Stomach smooth muscle (tissue), 2 donors: Measurements from ENCODE around the gene ZWILCH.

ENCODE experiments used
- H3K27ac ChIP-seq: one replicate; pipeline ENCODE4 v1.7.0; 2013; ENCODE audit warnings: mild to moderate bottlenecking, low read length, inconsistent platforms
- H3K27me3 ChIP-seq, 2 donors: one replicate each; pipeline ENCODE4 v1.7.0; 2013; ENCODE audit warnings: low read length in 2 of 2; ENCODE audit not compliant: insufficient read depth in 2 of 2, control insufficient read depth in 1 of 2
- H3K36me3 ChIP-seq, 2 donors: one replicate each; pipeline ENCODE4 v1.7.0; 2013; ENCODE audit warnings: low read length in 2 of 2; ENCODE audit not compliant: control insufficient read depth in 2 of 2, insufficient read depth in 2 of 2
- H3K4me1 ChIP-seq: one replicate; pipeline ENCODE4 v1.7.0; 2013; ENCODE audit warnings: low read length; ENCODE audit not compliant: control insufficient read depth, insufficient read depth
- H3K4me3 ChIP-seq, 2 donors: one replicate each; pipeline ENCODE4 v1.7.0; 2013; ENCODE audit warnings: low read length in 2 of 2
- H3K9ac ChIP-seq, 2 donors: one replicate each; pipeline ENCODE4 v1.7.0; 2013; ENCODE audit warnings: low read length in 2 of 2, mild to moderate bottlenecking in 1 of 2
- H3K9me3 ChIP-seq, 2 donors: one replicate each; pipeline ENCODE4 v1.7.0; 2013; ENCODE audit warnings: low read length in 2 of 2; ENCODE audit not compliant: control insufficient read depth in 2 of 2
- donor health status: healthy.
- donor health status: Pancreatic carcinoma.

The ZWILCH gene

DNA sequence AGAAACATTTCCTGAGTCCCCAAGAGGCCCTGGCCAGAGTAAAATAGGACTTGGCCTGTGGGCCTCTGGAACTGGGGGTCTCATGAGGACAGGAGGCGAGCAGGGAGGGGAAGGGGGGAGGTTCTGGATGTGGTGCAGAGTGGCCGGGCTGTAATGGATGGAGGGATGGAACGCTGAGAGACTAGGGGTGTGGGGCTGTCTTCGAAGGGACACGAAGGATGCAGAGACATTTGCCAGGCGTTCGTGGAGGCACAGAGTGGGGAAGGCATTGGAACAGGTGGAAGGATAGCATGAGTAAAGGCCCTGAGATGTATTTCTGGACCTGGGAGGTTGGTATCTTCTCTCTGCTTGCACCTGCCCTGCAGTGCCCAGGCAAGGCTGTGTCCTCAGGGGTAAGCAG is 62.8 kb downstream of the ZWILCH start:
- Histone ChIP-seq H3K4me1 (no peaks in the 10 kb centered on the region), H3K9ac (no peak overlapping the region), H3K27me3 (peaks cover 0 to 4% of the 10 kb centered on the region in 2 donors), H3K36me3 (no peaks in the 10 kb centered on the region), H3K9me3 (no peaks in the 10 kb centered on the region), H3K27ac (no peak overlapping the region), H3K4me3 (no peak overlapping the region)

DNA sequence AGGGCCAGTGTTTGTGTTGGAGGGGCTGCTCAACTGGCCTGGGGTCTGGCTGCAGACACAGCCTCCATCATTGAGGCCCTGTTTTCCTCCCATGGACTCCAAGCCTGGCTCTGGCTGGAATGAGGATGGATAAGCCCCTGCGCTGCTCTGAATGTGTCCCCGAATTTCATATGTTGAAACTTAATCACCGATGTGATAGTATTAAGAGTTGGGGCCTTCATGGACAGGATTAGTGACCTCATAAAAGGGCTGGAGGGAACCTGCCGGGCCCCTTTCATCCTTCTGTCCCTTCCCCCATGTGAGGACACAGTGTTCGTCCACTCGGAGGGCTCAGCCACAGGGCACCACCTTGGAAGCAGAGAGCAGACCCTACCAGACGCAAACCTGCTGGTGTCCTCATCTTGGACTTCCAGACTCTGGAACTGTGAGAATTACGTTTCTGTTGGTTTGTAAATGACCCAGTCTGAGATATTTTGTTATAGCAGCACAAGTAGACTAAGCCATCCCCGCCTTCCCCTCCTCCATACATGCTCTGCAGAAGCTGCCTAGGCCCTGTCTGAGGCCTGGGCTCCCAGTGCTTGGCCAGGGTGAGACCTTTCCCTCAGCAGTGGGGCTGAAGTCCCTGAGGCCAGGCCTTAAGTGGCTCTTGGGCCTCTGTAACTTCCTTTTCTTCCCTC is 64.5 kb downstream of the ZWILCH start:
- no peaks in the 10 kb centered on the region for H3K36me3 ChIP-seq
- H3K27ac ChIP-seq: no peak overlapping the region
- H3K4me3 ChIP-seq: no peak overlapping the region
- peaks cover 0 to 4% of the 10 kb centered on the region in 2 donors for H3K27me3 ChIP-seq
- no peak overlapping the region for H3K9ac ChIP-seq
- H3K4me1 ChIP-seq: no peaks in the 10 kb centered on the region
- no peaks in the 10 kb centered on the region for H3K9me3 ChIP-seq

DNA sequence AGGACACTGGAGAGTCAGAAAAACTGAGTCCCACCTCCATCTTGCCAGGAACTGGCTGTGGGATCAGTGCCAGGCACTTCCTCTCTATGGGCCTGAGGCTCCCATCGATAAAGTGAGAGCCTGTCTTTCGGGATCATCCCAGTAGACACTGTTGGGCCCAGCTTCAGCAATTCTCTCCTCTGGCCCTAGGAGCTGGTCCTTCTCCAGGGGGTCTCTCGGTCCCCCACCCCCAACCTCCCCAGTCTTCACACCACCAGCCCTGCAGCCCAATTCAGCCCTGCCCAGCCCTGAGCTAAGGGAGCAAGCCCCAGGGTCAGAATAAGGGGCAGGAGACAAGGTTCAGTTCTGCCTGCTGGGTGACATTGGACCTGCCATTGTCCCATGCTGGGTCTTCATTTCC is 65.2 kb downstream of the ZWILCH start:
- Histone ChIP-seq H3K4me1 (no peaks in the 10 kb centered on the region), H3K36me3 (no peaks in the 10 kb centered on the region), H3K9me3 (no peaks in the 10 kb centered on the region), H3K27ac (no peak overlapping the region), H3K9ac (no peak overlapping the region), H3K4me3 (no peak overlapping the region), H3K27me3 (peaks cover 0 to 4% of the 10 kb centered on the region in 2 donors)

DNA sequence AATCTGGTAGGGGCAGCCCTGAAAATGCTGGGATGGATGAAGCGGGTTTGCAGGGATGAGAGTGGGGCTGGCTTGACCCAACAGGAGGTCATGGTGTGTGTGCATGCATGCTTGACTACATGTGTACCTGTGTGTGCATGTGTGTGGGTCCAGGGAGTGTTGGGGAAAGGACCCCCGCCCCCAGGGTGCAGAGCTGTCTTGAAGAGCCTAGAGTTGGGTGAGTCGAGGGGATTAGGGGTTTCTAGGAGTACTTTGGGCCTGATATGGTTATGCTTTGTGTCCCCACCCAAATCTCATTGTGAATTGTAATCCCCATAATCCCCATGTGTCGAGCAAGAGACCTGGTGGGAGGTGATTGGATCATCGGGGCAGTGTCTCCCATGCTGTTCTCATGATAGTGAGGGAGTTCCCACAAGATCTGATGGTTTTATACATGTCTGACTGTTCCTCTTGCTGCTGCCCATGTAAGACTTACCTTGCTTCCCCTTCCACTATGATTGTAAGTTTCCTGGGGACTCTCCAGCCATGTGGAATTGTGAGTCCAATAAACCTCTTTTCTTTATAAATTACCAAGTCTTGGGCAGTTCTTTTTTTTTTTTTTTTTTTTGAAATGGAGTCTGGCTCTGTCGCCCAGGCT is 65.8 kb downstream of the ZWILCH start:
- H3K9me3 ChIP-seq: no peaks in the 10 kb centered on the region
- no peaks in the 10 kb centered on the region for H3K36me3 ChIP-seq
- H3K4me3 ChIP-seq: no peak overlapping the region
- no peak overlapping the region for H3K27ac ChIP-seq
- no peak overlapping the region for H3K9ac ChIP-seq
- H3K4me1 ChIP-seq: no peaks in the 10 kb centered on the region
- H3K27me3 ChIP-seq: peaks cover 0 to 4% of the 10 kb centered on the region in 2 donors

DNA sequence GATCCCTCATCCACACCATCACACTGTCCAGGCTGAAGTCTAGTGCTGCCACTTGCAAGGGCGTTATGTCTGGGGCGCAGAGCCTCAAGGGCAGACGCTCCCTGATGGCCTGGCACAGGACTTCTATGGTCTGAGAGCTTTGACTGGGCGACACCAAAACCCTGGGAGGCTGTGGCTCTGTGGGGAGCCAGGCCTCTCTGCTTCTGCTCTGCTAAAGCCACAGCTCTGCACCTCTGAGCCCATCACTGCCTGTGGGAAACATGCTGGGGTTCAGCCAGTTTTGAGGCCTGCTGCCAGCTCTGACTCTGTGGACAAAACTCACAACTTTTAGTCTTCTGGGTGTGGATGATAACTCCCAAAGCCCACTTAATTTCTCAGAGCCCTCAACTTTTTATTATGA is 67.0 kb downstream of the ZWILCH start:
- Histone ChIP-seq H3K9me3 (no peaks in the 10 kb centered on the region), H3K4me1 (no peaks in the 10 kb centered on the region), H3K4me3 (no peak overlapping the region), H3K27me3 (peaks cover 0 to 4% of the 10 kb centered on the region in 2 donors), H3K9ac (no peak overlapping the region), H3K27ac (no peak overlapping the region), H3K36me3 (no peaks in the 10 kb centered on the region)

DNA sequence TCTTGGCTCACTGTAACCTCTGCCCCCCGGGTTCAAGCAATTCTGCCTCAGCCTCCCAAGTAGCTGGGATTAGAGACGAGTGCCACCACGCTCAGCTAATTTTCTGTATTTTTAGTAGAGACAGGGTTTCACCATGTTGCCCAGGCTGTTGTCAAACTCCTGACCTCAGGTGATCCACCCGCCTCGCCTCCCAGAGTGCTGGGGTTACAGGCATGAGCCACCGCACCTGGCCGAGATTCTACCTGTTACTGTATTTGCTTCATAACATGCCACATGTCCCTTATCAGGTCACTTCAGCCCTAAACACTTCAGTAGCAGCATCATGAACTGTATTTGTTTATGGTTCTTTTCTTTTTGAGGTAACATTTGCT is 68.2 kb downstream of the ZWILCH start:
- Histone ChIP-seq H3K9ac (no peak overlapping the region), H3K4me3 (no peak overlapping the region), H3K36me3 (no peaks in the 10 kb centered on the region), H3K9me3 (no peaks in the 10 kb centered on the region), H3K27ac (no peak overlapping the region), H3K27me3 (no peaks in the 10 kb centered on the region), H3K4me1 (no peaks in the 10 kb centered on the region)

DNA sequence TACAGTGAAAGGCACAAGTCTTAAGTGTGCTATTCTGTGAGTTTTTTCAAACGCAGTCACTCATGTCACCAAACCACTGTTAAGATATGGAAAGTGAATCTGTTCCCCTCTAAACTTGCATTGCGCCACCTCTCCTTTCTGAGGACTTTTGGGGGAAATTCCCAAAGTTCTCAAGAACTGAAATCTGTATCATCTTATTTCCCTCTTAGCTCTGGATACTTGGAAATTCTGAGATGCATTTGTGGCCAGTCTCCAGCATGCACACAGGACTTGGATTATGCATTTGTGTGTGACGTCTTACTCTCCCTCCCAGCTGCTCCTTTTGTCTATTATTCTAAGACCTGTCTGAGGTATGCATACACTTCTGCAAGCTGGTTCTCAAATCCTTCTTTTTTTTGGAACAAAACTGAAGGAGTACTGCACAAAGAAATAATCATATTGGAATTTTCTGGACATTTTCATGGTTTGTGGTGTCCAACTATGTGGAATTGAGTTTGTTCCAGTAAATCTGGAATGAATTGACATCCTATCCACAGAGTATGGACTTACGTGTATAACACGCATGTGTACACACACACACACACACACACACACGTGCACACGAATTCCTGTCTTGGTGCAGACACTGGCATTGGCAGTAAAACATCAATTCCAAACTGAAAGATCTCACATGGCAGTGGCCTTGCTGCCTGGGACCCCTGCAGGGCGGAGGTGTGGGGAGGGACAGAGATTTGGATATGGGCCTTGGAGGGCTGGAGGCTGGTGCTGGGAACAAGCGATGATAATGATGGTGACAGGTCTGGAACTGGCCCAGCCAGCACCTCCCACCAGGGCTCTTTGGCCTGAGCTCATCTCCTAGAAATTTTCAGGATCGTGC is 68.8 kb downstream of the ZWILCH start:
- Histone ChIP-seq H3K36me3 (no peaks in the 10 kb centered on the region), H3K4me1 (no peaks in the 10 kb centered on the region), H3K4me3 (no peak overlapping the region), H3K9me3 (no peaks in the 10 kb centered on the region), H3K9ac (no peak overlapping the region), H3K27me3 (no peaks in the 10 kb centered on the region), H3K27ac (no peak overlapping the region)

DNA sequence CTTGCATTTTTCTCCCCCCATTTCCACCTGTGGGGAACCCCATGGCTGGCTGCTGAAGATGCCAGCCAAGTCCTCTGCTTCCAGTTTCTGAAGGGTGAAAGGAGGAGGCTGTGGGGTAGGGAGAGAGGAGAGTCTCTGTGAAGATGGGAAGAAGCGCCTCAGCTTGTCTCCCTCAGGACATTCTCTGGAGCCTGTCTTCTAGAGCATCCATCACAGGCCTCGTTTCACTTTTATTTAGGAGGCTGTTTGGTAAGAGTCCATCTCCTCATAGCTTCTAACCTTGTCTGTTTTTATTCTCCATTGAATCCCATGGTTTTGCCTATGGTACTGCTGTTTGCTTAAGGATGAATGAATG is 69.4 kb downstream of the ZWILCH start:
- Histone ChIP-seq H3K27me3 (no peaks in the 10 kb centered on the region), H3K9ac (no peak overlapping the region), H3K4me1 (no peaks in the 10 kb centered on the region), H3K9me3 (no peaks in the 10 kb centered on the region), H3K36me3 (no peaks in the 10 kb centered on the region), H3K27ac (no peak overlapping the region), H3K4me3 (no peak overlapping the region)

DNA sequence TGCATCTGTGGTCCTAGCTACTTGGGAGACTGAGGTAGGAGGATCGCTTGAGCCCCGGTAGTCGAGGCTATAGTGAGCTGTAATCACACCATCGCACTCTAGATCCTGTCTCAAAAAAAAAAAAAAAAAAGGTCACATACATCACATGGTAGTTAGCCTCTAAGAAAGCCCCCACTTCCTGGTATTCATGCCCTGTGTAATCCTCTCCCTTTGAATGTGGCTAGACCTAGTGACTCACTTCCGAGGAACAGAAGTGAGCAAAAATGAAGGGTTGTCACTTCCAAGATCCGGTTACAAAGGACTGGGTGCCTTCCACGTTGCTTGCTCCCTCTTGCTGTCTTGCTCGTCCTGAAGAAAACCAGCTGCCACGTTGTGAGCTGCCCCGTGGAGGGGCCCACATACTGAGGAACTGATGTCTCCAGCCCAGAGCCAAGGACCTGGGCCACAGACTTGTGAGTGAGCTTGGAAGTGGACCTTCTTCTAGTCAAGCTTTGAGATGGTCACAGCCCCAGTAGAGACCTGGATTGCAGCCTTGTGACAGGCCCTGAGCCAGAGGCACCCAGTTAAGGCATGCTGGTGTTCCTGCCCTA is 73.3 kb downstream of the ZWILCH start:
- Histone ChIP-seq H3K9ac (no peak overlapping the region), H3K4me1 (no peaks in the 10 kb centered on the region), H3K36me3 (no peaks in the 10 kb centered on the region), H3K27ac (no peak overlapping the region), H3K4me3 (no peak overlapping the region), H3K27me3 (no peaks in the 10 kb centered on the region), H3K9me3 (no peaks in the 10 kb centered on the region)

DNA sequence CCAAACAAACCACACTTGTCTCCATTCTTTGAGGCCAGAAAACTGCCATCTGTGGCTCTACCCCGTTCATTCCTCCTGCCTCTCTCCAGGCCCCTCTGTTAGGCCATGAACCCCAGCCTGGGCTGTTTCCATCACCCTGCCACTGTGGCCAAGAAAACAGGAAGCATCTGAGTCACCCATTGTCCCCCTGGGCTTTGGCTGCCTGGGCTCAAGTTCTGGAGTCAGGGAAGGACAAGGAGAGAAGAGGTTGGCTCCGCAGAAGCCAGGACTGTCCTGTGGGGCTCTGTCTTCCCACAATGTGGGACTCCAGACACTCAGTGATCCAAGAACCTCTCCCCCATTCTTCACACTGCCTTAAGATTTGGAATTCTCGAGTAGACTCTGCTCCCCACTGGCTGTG is 75.5 kb downstream of the ZWILCH start:
- Histone ChIP-seq H3K36me3 (no peaks in the 10 kb centered on the region), H3K4me1 (no peaks in the 10 kb centered on the region), H3K4me3 (no peak overlapping the region), H3K9ac (no peak overlapping the region), H3K27me3 (no peaks in the 10 kb centered on the region), H3K9me3 (no peaks in the 10 kb centered on the region), H3K27ac (no peak overlapping the region)
